Fibroblast of lung (primary cell): Measurements from ENCODE around the gene IGFBP5. TPM values are rescaled to one million over a fixed set of nuclear protein-coding genes. Genes with fewer than 3 reads are reported as not detected.

Experiments
- DNase-seq, 2 donors: peaks; one replicate each; pipeline versions ENCODE4 v3.0.0 to v3.0.0-alpha.2; 2010; ENCODE audit warnings: low read depth in 2 of 2
- H2AFZ ChIP-seq: 2 replicates; pipeline ENCODE4 v1.5.1; 2012; ENCODE audit warnings: low read length, control low read depth, inconsistent platforms
- H3K27ac ChIP-seq: 2 replicates; pipeline ENCODE4 v1.5.1; 2011; ENCODE audit warnings: low read length, control low read depth; ENCODE audit not compliant: insufficient read depth
- H3K27me3 ChIP-seq: 2 replicates; pipeline ENCODE4 v1.5.1; 2011; ENCODE audit warnings: mild to moderate bottlenecking, low read length; ENCODE audit not compliant: control insufficient read depth, insufficient read depth
- H3K36me3 ChIP-seq: 2 replicates; pipeline ENCODE4 v1.5.1; 2011; ENCODE audit warnings: low read length; ENCODE audit not compliant: control insufficient read depth, insufficient read depth
- H3K4me1 ChIP-seq: 2 replicates; pipeline ENCODE4 v1.5.1; 2011; ENCODE audit warnings: low read length; ENCODE audit not compliant: control insufficient read depth, insufficient read depth; ENCODE audit errors: extremely low read depth
- H3K4me2 ChIP-seq: 2 replicates; pipeline ENCODE4 v1.5.1; 2011; ENCODE audit warnings: low read length, control low read depth; ENCODE audit not compliant: insufficient read depth; ENCODE audit errors: extremely low read depth
- H3K4me3 ChIP-seq, 4 experiments: fragments of 200-600 bp in 1 of 4; sonication (generic) in 1 of 4; replicated peaks in 1 of 4; 2 replicates each; pipeline ENCODE4 v1.5.1; 2011 to 2016; ENCODE audit warnings: low read length in 4 of 4, low read depth in 3 of 4, mild to moderate bottlenecking in 3 of 4, control low read depth in 2 of 4, inconsistent platforms in 1 of 4, mixed read lengths in 1 of 4; ENCODE audit not compliant: insufficient read depth in 1 of 4; ENCODE audit errors: control extremely low read depth in 1 of 4
- H3K79me2 ChIP-seq: 2 replicates; pipeline ENCODE4 v1.5.1; 2012; ENCODE audit warnings: mild to moderate bottlenecking, low read length, inconsistent platforms; ENCODE audit not compliant: control insufficient read depth, insufficient read depth
- H3K9ac ChIP-seq: 2 replicates; pipeline ENCODE4 v1.5.1; 2011; ENCODE audit warnings: mild to moderate bottlenecking, low read length, control low read depth; ENCODE audit not compliant: insufficient read depth
- H3K9me3 ChIP-seq: 2 replicates; pipeline ENCODE4 v1.5.1; 2012; ENCODE audit warnings: low read depth, low read length; ENCODE audit not compliant: control insufficient read depth, insufficient read depth
- H4K20me1 ChIP-seq: 2 replicates; pipeline ENCODE4 v1.5.1; 2011; ENCODE audit warnings: low read length; ENCODE audit not compliant: control insufficient read depth, insufficient read depth; ENCODE audit errors: extremely low read depth
- EZH2 ChIP-seq: IDR thresholded peaks from 2 replicates; pipeline ENCODE4 v1.5.1; 2012; ENCODE audit warnings: low read length, control low read depth, mild to moderate bottlenecking; ENCODE audit errors: missing control alignments
- polyA plus RNA-seq, 2 donors: library from polyadenylated mRNA; depleted of rRNA in 1 of 2; stranded (reverse) in 1 of 2; unstranded in 1 of 2; fragments of >200 nt; gene quantifications; 2 replicates each; pipeline ENCODE4 v1.2.1, GENCODE V29; 2011 to 2012; ENCODE audit warnings: missing spikeins in 1 of 2
- total RNA-seq: library from RNA; depleted of rRNA; stranded (reverse); fragments of >200 nt; gene quantifications from 2 replicates; pipeline ENCODE4 v1.2.1, GENCODE V29; 2014
- TF ChIP-seq, protein P1 (sequence below), 2 donors: IDR thresholded peaks in 1 of 2; conservative IDR thresholded peaks in 1 of 2; 1 replicate in 1 of 2; 2 replicates in 1 of 2; pipeline ENCODE4 v1.5.1; 2011 to 2012; ENCODE audit warnings: low read length in 2 of 2, control low read depth in 1 of 2, inconsistent platforms in 1 of 2, low read depth in 1 of 2, mild to moderate bottlenecking in 1 of 2

The IGFBP5 gene
- total and polyA plus RNA-seq, 2 donors (not counting 1 experiment from before 2014, with no cell fraction given), result 1,100 to 2,607 TPM

DNA sequence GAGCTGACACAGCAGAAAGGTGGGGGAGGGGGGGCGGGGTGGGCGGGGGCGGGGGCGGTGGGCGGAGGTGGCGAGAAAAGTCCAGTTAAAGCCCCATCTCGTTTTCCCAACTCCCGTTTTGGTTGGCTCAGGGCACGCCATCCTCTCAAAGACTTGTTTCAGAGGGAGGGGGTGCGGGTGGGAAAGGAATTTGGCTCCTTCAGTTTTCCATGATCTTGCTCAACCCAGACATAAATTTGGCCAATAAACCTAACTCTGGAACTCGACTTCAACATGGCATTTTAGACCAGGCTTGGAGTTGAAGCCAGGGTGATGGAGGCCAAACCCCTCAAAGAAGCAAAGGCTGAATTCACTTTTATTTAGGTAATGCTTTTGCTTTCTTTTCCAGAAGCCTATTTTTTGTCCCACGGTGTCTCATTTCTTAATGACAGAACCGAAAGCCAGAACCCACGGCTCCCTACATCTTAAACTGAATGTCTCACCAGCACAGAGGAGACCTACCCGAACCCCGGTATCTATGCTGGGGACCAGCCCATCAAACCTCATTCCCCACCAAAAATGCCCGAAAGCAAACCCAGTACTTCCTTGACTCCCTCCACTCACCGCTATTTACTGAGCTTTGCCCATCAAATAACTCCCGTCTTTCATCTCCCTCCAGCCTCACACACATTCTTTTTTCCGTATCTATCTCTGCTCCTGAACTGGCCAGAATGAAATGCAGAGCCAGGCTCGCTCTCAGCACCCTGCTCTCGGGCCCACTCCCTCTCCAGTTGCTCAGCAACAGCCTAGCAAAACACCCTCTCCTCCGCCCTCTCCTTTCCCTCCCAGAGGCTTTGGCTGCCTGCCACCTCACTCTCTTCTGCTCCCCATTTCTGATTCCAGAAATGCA lies 4.3 kb downstream of the IGFBP5 start:
- Histone ChIP-seq H3K79me2 (peaks cover 64% of the 10 kb centered on the region), H3K9ac (peak overlapping the region; percentile 68), H3K27me3 (no peaks in the 10 kb centered on the region), H3K4me2 (peak overlapping the region; percentile 93), H3K9me3 (no peaks in the 10 kb centered on the region), H3K36me3 (peaks cover 2% of the 10 kb centered on the region), H2AFZ (no peak overlapping the region), H3K27ac (peak overlapping the region; percentile 81), H3K4me1 (peaks cover 20% of the 10 kb centered on the region), H3K4me3 (peak overlapping the region; percentile 25 to 91 (median 50)), H4K20me1 (no peaks in the 10 kb centered on the region)
- peak; percentile 84 to 86 for DNase-seq
- TF ChIP-seq, protein P1, sequence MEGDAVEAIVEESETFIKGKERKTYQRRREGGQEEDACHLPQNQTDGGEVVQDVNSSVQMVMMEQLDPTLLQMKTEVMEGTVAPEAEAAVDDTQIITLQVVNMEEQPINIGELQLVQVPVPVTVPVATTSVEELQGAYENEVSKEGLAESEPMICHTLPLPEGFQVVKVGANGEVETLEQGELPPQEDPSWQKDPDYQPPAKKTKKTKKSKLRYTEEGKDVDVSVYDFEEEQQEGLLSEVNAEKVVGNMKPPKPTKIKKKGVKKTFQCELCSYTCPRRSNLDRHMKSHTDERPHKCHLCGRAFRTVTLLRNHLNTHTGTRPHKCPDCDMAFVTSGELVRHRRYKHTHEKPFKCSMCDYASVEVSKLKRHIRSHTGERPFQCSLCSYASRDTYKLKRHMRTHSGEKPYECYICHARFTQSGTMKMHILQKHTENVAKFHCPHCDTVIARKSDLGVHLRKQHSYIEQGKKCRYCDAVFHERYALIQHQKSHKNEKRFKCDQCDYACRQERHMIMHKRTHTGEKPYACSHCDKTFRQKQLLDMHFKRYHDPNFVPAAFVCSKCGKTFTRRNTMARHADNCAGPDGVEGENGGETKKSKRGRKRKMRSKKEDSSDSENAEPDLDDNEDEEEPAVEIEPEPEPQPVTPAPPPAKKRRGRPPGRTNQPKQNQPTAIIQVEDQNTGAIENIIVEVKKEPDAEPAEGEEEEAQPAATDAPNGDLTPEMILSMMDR (conservative IDR thresholded peaks at IDR 0.05 in 1 of 2, IDR thresholded peaks at IDR 0.05 in 1 of 2; ENCODE audit: low read depth in 1 of 2, low read length in 2 of 2), result no peak
- TF ChIP-seq EZH2, result no peak

DNA sequence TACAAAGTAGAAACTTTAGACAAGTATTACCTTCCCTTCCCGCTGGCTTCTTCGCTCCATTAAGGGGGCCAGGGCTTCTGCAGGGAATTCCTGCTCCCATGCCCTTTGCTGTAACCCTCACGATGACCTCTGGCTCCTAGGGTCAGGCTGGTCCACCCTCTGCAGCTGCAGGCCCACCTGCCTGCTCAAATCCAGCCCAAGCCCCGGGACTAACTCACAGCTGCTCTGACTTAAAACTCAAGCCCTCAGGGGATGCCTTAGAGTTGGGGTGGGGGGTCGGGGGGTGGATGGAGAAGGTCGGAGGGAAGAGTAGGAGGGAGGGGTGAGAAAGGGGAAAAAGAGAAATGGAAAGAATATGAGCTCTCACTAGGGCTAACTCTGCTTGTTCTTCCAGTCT lies 4.9 kb downstream of the IGFBP5 start:
- peak overlapping the region in 2 of 4 experiments; percentile 33 to 72 for H3K4me3 ChIP-seq
- peaks cover 2% of the 10 kb centered on the region for H3K36me3 ChIP-seq
- no peaks in the 10 kb centered on the region for H3K27me3 ChIP-seq
- DNase-seq, result no peak
- no peak for TF ChIP-seq EZH2
- TF ChIP-seq, protein P1 (conservative IDR thresholded peaks at IDR 0.05 in 1 of 2, IDR thresholded peaks at IDR 0.05 in 1 of 2; ENCODE audit: low read depth in 1 of 2, low read length in 2 of 2), result no peak
- H3K9ac ChIP-seq, result no peak overlapping the region
- H3K27ac ChIP-seq, result no peak overlapping the region
- H4K20me1 ChIP-seq, result no peaks in the 10 kb centered on the region
- H3K9me3 ChIP-seq, result no peaks in the 10 kb centered on the region
- peaks cover 66% of the 10 kb centered on the region for H3K79me2 ChIP-seq
- H3K4me1 ChIP-seq, result peaks cover 19% of the 10 kb centered on the region
- H2AFZ ChIP-seq, result no peak overlapping the region
- peak overlapping the region; percentile 21 for H3K4me2 ChIP-seq

DNA sequence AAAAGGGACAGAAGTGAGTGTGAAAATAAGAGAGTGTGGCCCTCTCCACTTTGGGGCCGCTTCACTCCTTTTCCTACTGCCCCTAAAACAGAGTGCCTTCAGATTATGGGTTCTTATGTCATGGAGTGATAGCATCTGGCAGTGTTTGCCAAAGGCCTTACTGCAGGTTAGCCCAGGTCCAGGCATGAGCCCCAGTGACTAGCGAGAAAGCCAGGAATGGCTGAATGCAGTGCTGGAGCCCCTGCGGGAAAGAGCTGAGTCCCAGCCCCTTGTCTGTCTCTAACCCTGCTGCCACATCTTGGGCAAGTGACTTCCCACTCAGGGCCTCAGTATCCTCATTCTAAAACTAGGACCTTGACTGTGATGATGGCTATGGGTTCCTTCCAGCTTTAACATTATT lies 6.0 kb downstream of the IGFBP5 start:
- TF ChIP-seq, protein P1 (conservative IDR thresholded peaks at IDR 0.05 in 1 of 2, IDR thresholded peaks at IDR 0.05 in 1 of 2; ENCODE audit: low read depth in 1 of 2, low read length in 2 of 2), result no peak
- TF ChIP-seq EZH2, result no peak
- Histone ChIP-seq H3K9ac (no peak overlapping the region), H3K36me3 (peaks cover 2% of the 10 kb centered on the region), H3K4me2 (no peak overlapping the region), H3K9me3 (no peaks in the 10 kb centered on the region), H3K4me3 (peak overlapping the region in 1 of 4 experiments; percentile 72), H3K4me1 (peaks cover 25% of the 10 kb centered on the region), H3K79me2 (peaks cover 62% of the 10 kb centered on the region), H3K27ac (no peak overlapping the region), H3K27me3 (no peaks in the 10 kb centered on the region), H4K20me1 (no peaks in the 10 kb centered on the region), H2AFZ (no peak overlapping the region)
- DNase-seq, result no peak
